Neural crest cell (in vitro differentiated cells): ENCODE results near the gene HDAC4. TPM values are rescaled to one million over a fixed set of nuclear protein-coding genes. Genes with fewer than 3 reads are reported as not detected.
A peak's percentile ranks its signal among the peaks of the same experiment; 100 is the strongest.

Experiments
- DNase-seq: peaks from one replicate; pipeline ENCODE4 v3.0.0; 2021; ENCODE audit warnings: low read depth, mixed read lengths, low spot score
- H3K27ac Mint-ChIP-seq: one replicate; pipeline ENCODE4 v1.8.0; 2021; ENCODE audit warnings: mild to moderate bottlenecking, mixed read lengths; ENCODE audit not compliant: unreplicated experiment
- H3K27me3 Mint-ChIP-seq: 2 replicates; pipeline ENCODE4 v1.8.0; 2021; ENCODE audit warnings: low read depth, mild to moderate bottlenecking, mixed read lengths
- H3K36me3 Mint-ChIP-seq: 2 replicates; pipeline ENCODE4 v1.8.0; 2021; ENCODE audit warnings: low read depth, mild to moderate bottlenecking, mixed read lengths
- H3K4me1 Mint-ChIP-seq: 2 replicates; pipeline ENCODE4 v1.8.0; 2021; ENCODE audit warnings: mixed read lengths
- H3K4me3 Mint-ChIP-seq: one replicate; pipeline ENCODE4 v1.8.0; 2021; ENCODE audit warnings: mild to moderate bottlenecking, mixed read lengths
- H3K9me3 Mint-ChIP-seq: 2 replicates; pipeline ENCODE4 v1.8.0; 2021; ENCODE audit warnings: mixed read lengths
- CTCF ChIP-seq: fragments of 200-600 bp; sonication (generic); conservative IDR thresholded peaks from 2 replicates; pipeline ENCODE4 v1.5.0; 2021; ENCODE audit warnings: antibody characterized with exemption, mild to moderate bottlenecking
- total RNA-seq: library from RNA; stranded (reverse); gene quantifications from 2 replicates; pipeline ENCODE4 v1.2.1, GENCODE V29; 2021

The HDAC4 gene
- total RNA-seq, 1 donor from 2014 or later: 52.1 TPM

GRCh38 chr2:239306274-239307220, 94.3 kb downstream of the HDAC4 start:
- no peak for TF ChIP-seq CTCF
- no peak for DNase-seq
- H3K27me3 Mint-ChIP-seq: no peaks in the 10 kb centered on the region
- peak overlapping the region; percentile 12 for H3K4me3 Mint-ChIP-seq
- no peaks in the 10 kb centered on the region for H3K9me3 Mint-ChIP-seq
- H3K36me3 Mint-ChIP-seq: no peaks in the 10 kb centered on the region
- no peak overlapping the region for H3K27ac Mint-ChIP-seq
- H3K4me1 Mint-ChIP-seq: peaks cover 79% of the 10 kb centered on the region

DNA sequence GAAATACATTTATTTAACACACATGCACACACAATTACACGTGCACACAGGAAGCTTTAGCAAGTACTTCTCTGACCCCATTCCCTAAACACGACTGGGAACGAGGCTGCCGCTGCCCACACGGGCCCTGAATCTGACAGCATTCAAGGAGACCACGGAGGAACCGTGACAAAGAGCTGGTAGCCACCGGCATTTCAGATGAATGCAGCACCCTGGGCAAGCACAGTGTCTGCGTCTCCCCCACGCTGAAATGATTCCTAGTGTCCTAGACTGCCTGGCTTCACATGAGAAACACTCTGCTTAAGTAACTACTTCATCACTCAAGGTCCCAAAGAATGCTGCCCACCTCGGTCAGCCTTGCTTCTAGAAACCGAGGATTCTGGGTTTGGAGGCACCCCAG, 95.0 kb downstream of the HDAC4 start:
- no peak for TF ChIP-seq CTCF
- H3K36me3 Mint-ChIP-seq: no peaks in the 10 kb centered on the region
- peak overlapping the region; percentile 12 for H3K4me3 Mint-ChIP-seq
- H3K27me3 Mint-ChIP-seq: no peaks in the 10 kb centered on the region
- H3K9me3 Mint-ChIP-seq: no peaks in the 10 kb centered on the region
- peaks cover 80% of the 10 kb centered on the region for H3K4me1 Mint-ChIP-seq
- DNase-seq: no peak
- peak overlapping the region; percentile 78 for H3K27ac Mint-ChIP-seq

GRCh38 chr2:239305222-239305575, 95.6 kb downstream of the HDAC4 start:
- DNase-seq: no peak
- Mint-ChIP-seq H3K36me3 (no peaks in the 10 kb centered on the region), H3K27me3 (no peaks in the 10 kb centered on the region), H3K27ac (no peak overlapping the region), H3K9me3 (no peaks in the 10 kb centered on the region), H3K4me3 (no peak overlapping the region), H3K4me1 (peaks cover 75% of the 10 kb centered on the region)
- TF ChIP-seq CTCF: no peak

DNA sequence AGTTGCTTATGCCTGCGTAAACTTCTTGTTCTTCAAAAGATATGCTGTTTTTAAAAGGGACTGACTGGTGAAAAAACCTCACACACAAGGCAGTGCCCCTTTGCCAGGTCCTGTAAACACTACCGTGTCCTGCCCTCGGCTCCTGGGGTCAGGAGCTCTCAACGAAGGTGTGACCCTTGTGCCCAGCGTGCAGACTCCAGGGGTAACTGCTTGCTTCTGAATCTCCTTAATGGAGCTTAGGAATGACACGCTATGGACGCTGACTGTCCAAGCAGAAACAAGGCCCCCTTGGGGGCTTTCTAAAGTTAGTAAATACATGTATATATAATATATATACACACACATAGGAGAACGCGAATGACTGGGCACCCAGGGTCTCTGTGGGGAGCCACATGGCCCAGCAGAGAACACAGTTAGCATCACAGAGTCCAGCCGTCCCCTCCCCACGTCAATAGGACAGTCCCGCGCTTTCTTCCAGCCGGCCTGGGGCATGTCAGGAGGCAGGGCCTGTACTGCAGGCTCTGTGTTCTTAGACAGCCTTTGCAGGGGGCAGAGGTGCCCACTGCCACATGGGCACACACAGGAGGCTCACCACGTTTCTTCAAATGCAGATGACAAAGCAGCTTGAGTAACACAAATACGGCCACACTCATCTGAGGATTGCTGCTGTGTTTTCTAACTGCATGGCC, 96.1 kb downstream of the HDAC4 start:
- Mint-ChIP-seq H3K36me3 (no peaks in the 10 kb centered on the region), H3K4me1 (peaks cover 75% of the 10 kb centered on the region), H3K9me3 (no peaks in the 10 kb centered on the region), H3K4me3 (no peak overlapping the region), H3K27ac (peak overlapping the region; percentile 67), H3K27me3 (no peaks in the 10 kb centered on the region)
- no peak for DNase-seq
- TF ChIP-seq CTCF: no peak

DNA sequence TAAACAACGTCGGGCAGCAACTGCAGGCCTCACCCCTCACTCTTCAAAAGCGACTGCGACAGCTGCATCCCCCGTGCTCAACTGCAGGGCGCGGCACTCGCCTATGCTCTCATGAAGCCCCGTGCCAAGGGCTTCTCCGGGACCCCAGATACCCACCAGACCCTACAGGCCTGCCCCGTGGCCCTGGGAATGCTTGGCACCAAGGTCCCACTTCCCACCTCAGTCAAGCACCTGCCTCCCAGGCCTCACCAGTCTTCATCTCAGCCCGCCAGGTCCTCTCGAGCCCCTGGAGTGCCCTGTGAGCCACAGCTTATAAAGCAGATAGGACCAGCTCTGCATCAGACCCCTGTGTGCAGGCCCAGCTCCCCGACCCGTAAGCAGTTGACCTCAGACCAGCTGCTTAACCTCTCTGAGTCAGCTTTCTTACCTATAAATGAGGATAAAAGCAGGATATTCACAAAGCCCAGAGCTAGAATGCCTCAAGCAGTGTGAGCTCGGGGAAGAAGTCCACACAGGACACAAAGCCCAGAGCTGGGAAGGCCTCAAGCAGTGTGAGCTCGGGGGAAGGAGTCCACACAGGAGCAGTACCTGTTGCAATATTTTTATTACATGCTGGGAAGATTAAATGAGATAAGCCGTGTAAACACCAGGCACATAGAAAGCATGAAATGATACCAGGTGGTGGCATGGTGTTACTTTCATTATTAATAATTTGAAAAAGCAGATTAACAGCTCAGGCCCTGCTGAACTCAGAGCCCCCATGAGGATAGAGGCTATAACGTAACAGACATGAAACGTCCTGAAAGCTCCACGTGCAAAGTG, 96.9 kb downstream of the HDAC4 start:
- no peak for TF ChIP-seq CTCF
- no peaks in the 10 kb centered on the region for H3K27me3 Mint-ChIP-seq
- no peaks in the 10 kb centered on the region for H3K9me3 Mint-ChIP-seq
- no peaks in the 10 kb centered on the region for H3K36me3 Mint-ChIP-seq
- H3K4me3 Mint-ChIP-seq: no peak overlapping the region
- DNase-seq: no peak
- H3K27ac Mint-ChIP-seq: peak overlapping the region; percentile 94
- H3K4me1 Mint-ChIP-seq: peaks cover 76% of the 10 kb centered on the region
